Stimulated activated CD4-positive, alpha-beta T cell treated with anti-CD3 and anti-CD28 coated beads, Interleukin-1b, Interleukin-23, amount 100 ng/mL, for 48 hours (primary cell): ENCODE data around the gene IL25.
"Not testable (repeated sequence)": the region's sequence is repeated elsewhere in the genome, so short reads cannot be mapped to it uniquely, and the experiment has no call there.

ENCODE experiments used
- DNase-seq: peaks from one replicate; pipeline ENCODE4 v3.0.0-alpha.2; 2020

IL25 gene

GRCh38 chr14:23396781-23397407, 24.3 kb downstream of the IL25 start:
- no peak for DNase-seq

- no peak for DNase-seq
Observed at GRCh38 chr14:23398348-23398747, 25.7 kb downstream of the IL25 start.

DNA sequence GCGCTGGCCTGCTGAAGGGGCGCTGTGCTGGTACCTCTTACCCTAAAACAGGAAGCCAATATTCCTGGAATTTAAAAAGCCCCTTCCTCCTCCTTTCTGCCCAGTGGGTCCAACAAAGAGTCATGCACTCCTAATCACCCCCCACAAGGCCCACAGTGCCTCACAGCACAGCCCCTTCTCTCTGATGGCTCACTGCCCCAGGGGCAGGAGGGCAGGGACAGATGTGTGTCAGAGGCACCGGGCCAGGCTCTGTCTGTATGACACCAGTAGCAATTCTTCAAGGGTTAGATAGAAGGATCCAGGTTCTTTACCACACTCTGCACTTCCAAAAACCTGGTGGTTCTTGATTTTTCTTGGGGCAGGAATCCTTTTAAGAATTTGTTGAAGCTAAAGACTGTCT, 26.5 kb downstream of the IL25 start:
- no peak for DNase-seq

GRCh38 chr14:23399591-23399990, 27.0 kb downstream of the IL25 start:
- DNase-seq: no peak

DNA sequence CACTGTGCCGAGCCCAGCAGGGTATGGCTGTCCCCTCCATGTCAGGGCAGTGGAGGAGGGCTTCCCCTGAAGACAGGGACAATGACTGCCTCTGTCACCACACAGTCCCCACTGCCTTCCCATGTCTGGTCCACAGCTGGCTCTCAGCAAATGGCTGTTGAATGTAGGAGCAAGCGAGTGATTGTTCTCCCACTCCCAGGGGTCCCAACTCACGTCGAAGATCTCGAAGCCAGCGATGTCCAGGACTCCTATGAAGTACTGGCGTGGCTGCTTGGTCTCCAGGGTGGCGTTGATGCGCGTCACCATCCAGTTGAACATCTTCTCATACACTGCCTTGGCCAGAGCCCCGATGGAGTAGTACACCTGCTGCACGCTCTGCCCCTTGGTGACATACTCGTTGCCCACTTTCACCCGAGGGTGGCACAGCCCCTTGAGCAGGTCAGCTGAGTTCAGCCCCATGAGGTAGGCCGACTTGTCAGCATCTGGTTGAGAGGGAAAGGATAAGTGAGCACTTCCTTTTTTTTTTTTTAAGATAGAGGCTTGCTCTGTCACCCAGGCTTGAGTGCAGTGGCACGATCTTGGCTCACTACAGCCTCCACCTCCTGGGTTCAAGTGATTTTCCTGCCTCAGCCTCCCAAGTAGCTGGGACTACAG, 28.0 kb downstream of the IL25 start:
- DNase-seq: not testable (repeated sequence)

DNA sequence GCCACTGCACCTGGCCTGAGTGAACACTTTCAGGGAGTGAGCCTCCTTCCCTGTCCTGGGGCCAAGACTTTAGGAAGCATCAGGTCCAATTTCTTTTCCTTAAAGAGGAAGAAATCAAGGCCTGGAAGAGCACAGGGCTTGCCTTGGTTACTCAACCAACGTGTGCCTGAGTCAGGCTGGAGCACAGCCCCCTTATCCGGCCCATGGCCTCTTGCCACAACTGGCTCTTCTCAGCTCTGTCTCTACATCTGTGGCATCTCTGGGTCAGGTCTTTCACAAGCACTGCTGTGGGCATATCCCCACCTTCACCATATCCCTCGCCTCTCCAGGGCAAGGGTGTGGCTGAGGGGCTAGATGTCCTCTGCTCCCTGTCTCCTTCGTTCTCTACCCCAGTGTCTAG, 28.7 kb downstream of the IL25 start:
- DNase-seq: no peak

DNA sequence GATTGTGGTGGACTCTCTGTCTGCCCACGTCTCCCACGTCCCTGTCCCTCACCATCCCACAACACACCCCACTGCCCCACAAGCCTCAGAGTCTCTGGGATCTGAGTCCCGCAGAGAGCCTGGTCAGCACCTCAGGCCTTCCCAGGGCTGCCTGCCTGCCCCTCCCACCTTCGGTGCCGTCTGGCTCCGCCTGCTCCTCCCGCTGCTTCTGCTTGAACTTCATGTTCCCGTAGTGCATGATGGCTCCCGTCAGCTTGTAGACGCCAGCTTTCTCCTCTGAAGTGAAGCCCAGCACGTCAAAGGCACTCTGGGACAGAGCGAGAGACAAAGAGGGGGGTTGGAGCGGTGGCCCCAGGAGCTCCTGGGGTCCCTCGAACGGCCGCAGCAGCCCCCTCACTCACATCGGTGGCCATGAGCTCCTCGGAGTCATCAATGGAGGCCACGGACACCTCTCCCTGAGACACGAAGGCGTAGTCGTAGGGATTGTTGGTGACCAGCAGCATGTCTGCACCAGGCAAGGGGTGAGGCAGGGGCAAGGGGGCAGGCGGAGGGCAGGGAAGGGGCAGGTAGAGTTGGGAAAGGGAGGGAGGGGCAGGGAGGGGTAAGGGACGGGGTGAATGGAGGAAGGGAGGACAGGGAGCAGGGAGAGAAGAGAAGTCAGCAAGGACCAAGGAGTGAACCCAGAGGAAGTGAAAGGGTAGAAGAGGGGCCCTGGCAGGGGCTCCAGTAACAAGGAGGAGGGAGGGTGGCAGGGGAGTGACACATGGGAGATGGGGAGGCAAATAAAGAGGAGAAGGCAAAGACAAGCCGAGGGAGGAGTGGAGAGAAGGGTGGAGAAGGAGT, 29.9 kb downstream of the IL25 start:
- no peak for DNase-seq

DNA sequence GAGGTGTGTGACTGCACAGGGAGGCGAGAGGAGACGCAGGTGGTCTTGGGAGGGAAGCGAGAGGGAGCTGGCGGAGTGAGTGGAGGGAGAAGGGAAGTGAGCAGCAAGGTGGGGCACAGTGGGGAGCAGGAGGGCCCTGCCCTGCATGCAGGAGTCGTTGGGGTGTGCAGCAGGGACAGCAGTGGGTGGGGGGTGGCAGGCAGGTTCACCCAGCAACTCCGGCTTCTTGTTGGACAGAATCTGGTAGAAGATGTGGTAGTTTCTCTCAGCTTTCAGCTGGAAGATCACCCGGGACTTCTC, 30.5 kb downstream of the IL25 start:
- no peak for DNase-seq

DNA sequence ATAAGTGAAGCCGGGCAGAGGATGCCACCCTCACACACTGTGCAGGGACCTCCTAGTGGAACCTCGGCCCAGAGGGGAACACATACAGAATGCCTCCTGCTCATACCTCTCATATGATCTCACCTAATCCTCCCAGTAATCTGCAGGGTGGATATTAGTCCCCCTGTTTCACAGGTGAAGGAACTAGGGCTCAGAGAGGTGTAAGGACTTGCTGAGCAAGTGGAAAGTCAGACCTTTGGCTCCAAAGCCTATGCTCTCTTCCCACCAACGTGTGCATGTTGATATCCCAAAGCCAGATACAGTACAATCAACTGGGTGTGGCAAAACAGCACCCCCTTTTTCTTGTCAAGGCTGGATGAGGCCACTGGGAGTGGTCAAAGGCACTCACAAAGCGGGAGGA, 31.3 kb downstream of the IL25 start:
- DNase-seq: no peak

DNA sequence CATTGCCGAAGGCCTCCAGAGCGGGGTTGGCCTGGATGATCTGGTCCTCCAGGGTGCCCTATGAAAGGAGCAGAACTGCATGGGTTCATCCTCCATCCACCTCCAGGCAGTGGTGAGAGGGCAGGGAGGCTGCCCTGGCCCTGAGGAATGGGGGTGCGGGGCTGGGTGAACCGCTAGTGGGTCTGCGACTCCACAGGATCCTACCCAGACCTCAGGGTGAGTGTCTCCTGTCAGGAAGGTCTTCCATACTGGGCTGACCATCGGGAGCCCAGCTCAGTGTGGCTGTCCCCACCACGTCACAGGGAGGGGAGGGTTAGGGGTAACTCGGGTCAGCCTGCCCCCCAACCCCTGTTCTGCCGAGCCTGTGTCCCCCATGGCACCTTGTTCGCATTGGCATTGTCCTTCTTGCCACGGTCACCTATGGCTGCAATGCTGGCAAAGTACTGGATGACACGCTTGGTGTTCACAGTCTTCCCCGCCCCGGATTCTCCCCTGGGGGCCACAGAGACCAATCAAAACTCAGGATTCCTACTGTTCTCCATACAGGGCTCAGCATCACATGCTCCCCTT, 31.8 kb downstream of the IL25 start:
- DNase-seq: no peak

DNA sequence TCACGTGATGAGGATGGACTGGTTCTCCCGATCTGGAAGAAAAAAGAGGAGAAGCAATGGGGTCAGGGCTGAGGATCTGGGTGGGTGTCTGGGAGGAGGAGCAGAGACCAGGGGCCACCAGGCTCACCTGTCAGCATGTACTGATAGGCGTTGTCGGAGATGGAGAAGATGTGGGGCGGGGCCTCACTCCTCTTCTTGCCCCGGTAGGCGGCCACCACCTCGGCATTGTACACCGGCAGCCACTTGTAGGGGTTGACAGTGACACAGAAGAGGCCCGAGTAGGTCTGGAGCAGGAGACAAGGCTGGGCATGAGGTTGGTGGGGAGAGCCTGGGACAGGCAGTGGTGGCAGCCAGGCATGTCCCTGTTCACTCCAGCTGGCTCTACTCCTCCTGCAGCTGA, 32.5 kb downstream of the IL25 start:
- no peak for DNase-seq

DNA sequence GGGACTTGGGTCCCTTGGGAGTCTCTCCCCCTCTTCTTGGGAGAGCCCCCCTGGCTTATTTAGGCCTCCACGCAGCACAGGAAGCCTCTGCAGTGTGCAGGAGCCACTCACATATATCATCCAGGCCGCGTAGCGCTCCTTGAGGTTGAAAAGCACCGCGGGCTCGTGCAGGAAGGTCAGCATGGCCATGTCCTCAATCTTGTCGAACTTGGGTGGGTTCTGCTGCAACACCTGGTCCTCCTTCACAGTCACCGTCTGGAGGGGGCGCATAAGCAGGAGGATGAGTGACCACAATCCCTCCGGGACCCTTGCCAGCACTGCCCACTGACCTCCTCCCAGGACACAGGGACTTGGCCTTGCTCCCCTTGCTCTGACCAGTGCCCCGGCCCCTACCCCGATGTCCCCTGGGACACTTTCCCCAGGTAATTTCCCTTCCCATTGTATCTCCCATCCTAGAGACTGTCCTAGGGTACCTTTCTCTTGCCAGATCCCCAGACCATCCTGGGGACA, 33.0 kb downstream of the IL25 start:
- no peak for DNase-seq

DNA sequence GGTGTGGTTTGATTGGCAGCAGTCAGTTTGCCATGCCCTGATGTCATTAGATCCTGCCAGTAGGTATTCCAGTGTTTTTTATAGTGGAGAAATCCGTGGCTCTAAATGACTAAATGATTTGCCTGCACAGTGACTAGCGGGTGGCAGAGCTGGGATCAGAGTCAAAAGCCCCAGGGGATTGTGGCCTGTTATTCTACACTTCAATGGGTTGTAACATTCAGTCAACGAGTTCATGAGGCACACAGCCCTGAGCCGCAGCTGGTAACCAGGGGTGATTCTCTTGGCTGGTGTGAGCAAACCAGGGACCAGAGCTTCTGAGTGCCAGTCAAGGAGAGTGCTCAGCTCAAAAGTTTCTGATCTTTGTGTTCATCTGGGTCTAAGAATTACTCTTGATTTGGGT, 33.6 kb downstream of the IL25 start:
- DNase-seq: no peak

DNA sequence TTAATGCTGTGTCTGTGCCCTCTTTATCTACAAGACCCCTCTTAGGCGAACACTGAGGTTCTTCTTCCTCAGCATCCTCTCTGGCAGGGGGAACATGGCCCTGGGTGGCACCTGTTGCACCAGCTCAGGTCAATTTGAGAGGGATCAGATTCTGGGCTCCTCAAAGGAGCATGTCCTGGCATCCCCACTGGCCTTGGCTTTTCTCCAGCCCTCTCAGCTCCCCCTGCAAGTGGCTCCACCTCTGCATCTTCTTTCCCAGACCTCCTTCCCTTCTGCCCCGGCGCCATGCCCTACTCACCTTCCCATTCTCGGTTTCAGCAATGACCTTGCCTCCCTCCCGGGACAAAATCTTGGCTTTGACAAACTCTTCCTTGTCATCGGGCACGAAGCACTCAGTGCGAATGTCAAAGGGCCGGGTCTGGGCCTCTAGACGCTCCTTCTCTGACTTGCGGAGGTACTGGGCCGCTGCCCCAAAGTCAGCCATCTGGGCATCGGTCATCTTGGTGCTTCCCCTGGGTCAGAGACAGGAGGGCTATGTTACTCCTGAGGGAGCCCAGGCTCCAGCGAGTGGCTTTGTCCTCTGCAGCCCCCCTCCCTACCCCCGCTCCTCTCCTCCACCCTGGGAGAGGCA, 34.2 kb downstream of the IL25 start:
- DNase-seq: no peak

DNA sequence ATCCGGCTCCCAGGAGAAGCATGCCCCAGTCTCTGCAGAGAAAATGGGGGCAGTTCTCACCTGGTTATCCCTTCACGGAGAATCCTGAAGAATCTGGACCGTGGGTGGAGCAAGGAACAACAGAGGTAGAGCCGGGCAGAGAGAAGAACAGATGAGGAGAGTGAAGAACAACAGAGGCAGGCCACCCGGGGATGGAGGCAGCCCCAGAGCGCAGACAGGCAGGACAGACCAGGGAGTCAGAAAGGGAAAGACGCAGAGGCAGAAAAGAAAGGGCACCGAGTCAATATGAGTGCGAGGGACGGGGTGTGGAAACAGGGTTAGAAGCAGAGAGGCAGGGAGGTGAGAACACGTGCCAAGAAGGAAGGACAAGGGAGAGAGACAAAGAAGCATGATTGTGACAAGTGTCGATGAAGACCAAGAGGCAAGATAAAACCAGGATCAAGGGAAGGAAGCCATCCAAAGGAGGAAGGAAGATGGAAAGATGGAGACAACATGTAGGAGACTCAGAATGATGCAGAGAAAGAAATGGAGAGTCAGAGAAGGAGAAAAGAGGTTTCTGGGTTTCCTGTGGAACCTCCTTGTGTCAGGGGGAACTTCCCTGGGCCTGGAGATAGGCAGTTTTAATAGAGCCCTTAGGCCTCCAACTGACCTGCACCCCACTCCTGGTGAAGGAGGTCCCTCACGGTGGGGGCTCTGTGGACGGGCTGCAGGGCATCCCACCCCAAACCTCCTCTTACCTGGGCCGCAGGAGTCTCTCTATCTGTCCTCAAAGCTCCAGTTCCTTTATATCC, 35.1 kb downstream of the IL25 start, which contains the start of gene MYH6:
TSS of gene MYH6 (minus strand) at position 758 of the 791 bp plus-strand sequence. CDS start 1,050 bp downstream, outside the sequence.
- DNase-seq: no peak

DNA sequence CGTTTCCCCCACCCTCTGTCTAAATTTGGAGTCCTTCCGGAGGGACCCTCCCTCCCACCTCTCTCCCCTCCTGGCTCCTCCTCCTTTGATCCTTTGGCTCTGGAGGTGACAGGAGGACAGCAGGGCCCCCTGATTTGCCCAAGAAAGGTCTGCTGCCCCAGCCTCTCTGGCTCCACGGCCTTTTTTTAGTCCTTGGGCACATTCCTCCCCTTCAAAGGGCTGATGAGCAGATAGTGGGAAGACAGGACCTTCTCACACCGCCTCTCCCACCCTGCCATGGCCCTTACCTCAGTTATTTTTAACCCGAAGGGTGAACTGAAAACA, 35.7 kb downstream of the IL25 start:
- no peak for DNase-seq

DNA sequence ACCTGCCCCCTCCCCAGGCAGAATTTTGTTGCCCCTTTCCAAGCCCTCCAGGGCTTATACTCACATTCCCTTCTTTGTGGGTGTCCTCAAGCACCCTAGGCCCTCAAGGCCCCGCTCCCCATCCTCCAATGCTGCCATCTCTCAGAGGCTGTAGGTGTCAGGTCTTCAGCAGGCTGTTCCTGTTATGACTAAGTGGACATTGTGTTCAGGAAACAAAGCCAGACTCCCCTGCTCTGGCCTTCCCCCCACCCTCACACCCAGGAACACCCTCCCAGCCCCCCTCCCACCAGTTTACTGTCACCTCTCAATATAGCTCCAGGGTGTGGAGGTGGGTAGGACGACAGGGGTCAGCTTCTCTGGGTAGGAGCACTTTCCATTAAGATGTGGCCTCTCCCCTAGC, 36.9 kb downstream of the IL25 start:
- no peak for DNase-seq

DNA sequence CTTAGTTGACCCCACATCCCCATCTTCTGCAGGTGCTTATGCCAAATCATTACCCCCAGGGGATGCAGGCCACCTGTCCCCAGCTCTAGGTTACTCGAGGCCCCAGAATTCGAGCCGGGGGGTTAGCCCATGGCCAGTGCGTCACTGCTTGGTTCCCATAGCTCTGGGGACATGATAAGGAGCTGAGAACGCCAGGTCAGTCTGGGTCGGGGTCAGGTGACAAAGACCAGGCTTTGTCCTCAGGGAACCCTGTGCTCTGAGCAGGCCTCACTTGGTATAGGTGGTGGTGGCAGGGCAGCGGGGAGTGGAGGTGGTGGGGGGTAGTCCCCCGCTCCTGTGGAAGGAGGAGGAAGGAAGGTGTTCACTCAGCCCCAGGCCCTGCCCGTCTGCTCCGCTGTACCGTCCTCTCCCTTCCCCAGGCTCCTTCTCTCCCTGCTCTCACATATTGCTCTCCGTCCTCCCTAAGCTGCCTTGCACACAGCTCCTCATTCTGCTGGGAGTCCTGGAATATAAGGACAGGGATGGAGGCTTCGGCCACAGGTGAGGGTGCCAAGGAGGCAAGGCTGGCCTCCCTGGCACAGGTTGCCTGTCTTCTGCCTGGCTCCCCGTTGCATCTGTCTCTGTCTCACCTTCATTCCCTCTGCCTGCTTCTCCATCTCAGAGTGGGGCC, 37.5 kb downstream of the IL25 start:
- no peak for DNase-seq

GRCh38 chr14:23411563-23412525, 39.2 kb downstream of the IL25 start:
- no peak for DNase-seq

DNA sequence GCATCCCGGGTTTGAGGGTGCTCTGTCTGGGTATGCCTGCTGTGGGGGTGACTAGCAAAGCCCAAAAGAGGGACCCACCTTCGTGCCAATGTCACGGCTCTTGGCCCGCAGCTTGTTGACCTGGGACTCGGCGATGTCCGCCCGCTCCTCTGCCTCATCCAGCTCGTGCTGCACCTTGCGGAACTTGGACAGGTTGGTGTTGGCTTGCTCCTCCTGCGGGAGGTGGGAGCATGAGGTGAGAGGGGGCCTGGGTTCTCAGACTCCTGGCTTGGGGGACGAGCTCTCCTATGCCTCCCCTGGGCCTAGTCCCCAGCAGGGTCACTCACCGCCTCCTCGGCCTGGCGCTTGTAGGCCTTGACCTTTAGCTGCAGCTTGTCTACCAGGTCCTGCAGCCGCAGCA, 41.1 kb downstream of the IL25 start:
- no peak for DNase-seq

- no peak for DNase-seq
Observed at GRCh38 chr14:23414254-23414653, 41.6 kb downstream of the IL25 start.
